Calu3 (cell line): ENCODE measurements around the gene SPSB2. TPM values are rescaled to one million over a fixed set of nuclear protein-coding genes. Genes with fewer than 3 reads are reported as not detected.
"Not testable (repeated sequence)": the region's sequence is repeated elsewhere in the genome, so short reads cannot be mapped to it uniquely, and the experiment has no call there.

Experiments
- BruUV-seq: library from RNA; stranded (reverse); fragments of 400-500 nt; replicated peaks from 2 replicates; lab custom pipeline; 2021; lab: Mats Ljungman, UMichigan
- CTCF ChIA-PET: fragments of 300-600 bp; sonication (Branson Sonifier 250); formaldehyde crosslinking; loops from one replicate; lab custom pipeline; 2022; ENCODE audit warnings: antibody characterized with exemption; lab: Charles Lee
- DNase-seq: peaks from one replicate; pipeline ENCODE4 v3.0.0; 2022
- H3K27ac Mint-ChIP-seq: one replicate; pipeline ENCODE4 v1.8.0; 2022; ENCODE audit warnings: mixed read lengths; ENCODE audit not compliant: unreplicated experiment
- H3K27me3 Mint-ChIP-seq: one replicate; pipeline ENCODE4 v1.8.0; 2022; ENCODE audit warnings: mixed read lengths; ENCODE audit not compliant: unreplicated experiment
- H3K36me3 Mint-ChIP-seq: one replicate; pipeline ENCODE4 v1.8.0; 2022; ENCODE audit warnings: mild to moderate bottlenecking, moderate library complexity, mixed read lengths; ENCODE audit not compliant: insufficient read depth, unreplicated experiment
- H3K4me1 Mint-ChIP-seq: one replicate; pipeline ENCODE4 v1.8.0; 2022; ENCODE audit warnings: mild to moderate bottlenecking, low read depth, mixed read lengths; ENCODE audit not compliant: unreplicated experiment
- H3K4me3 Mint-ChIP-seq: one replicate; pipeline ENCODE4 v1.8.0; 2022; ENCODE audit warnings: mild to moderate bottlenecking, low read depth, moderate library complexity, mixed read lengths; ENCODE audit not compliant: unreplicated experiment
- H3K9me3 Mint-ChIP-seq: one replicate; pipeline ENCODE4 v1.8.0; 2022; ENCODE audit warnings: low read depth, mixed read lengths; ENCODE audit not compliant: unreplicated experiment
- CTCF ChIP-seq: fragments of 200-600 bp; IDR thresholded peaks from one replicate; pipeline ENCODE4 v1.8.0; 2022; ENCODE audit warnings: antibody characterized with exemption; ENCODE audit not compliant: unreplicated experiment
- intact Hi-C: fragments of 100-400 bp; cut with micrococcal nuclease; formaldehyde crosslinking; loops from one replicate; pipeline ENCODE4 v1.10.0; 2022; ENCODE audit not compliant: unreplicated experiment
- total RNA-seq: library from RNA; stranded (reverse); gene quantifications from 2 replicates; pipeline ENCODE4 v1.2.3, GENCODE V29; 2022

Gene SPSB2
- total RNA-seq, 1 experiment from 2014 or later, result 18.0 TPM

DNA sequence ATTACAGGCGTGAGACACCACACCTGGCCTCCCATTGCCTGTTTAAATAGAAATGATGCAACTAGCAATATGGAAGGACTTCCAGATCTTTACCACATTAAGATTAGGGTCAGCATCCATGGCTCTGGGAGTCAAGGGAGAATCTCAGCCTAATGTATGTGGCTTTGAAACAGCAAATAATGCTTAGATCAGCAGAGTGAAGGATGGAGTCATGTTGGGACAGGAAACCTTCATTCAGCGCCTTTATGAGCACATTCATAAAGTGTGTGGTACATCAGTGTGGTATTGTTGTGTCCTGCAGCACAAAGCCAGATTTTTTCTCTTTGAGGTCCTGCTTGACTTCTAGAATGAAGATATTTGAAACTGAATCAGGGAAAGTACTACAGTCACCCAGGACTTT lies 15.3 kb upstream of the SPSB2 start:
- no peak overlapping the region for H3K4me3 Mint-ChIP-seq
- peaks cover 17% of the 10 kb centered on the region for H3K36me3 Mint-ChIP-seq
- DNase-seq, result no peak
- no peak for TF ChIP-seq CTCF
- intact Hi-C loops, result no loop called here
- CTCF ChIA-PET, result interaction anchor here (0.7 to 1.4 kb wide), 2 partner anchors 19 to 53 kb away, joined by 3 read pairs; no protein-coding TSS in a partner anchor
- H3K4me1 Mint-ChIP-seq, result peaks cover 32% of the 10 kb centered on the region
- no peak overlapping the region for H3K27ac Mint-ChIP-seq
- BruUV-seq, result no TSS peak
- H3K9me3 Mint-ChIP-seq, result no peaks in the 10 kb centered on the region
- H3K27me3 Mint-ChIP-seq, result no peaks in the 10 kb centered on the region

DNA sequence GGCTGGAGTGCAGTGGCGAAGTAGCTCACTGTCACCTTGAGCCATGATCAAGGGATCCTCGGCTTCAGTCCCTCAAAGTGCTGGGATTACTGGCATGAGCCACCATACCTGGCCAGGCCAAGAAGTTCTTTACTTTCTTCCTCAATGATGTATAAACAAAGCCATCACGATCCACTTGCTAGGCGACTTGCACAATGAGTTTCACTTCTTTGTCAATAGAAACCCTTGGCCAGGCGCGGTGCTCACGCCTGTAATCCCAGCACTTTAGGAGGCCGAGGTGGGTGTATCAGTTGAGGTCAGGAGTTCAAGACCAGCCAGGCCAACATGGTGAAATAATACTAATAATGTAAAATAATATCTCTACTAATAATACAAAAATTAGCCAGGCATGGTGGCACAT lies 14.4 kb upstream of the SPSB2 start:
- CTCF ChIA-PET, result interaction anchor here (1.2 to 1.4 kb wide), 2 partner anchors 18 to 38 kb away, joined by 3 to 4 read pairs; no protein-coding TSS in a partner anchor
- TF ChIP-seq CTCF, result no peak
- Mint-ChIP-seq H3K9me3 (no peaks in the 10 kb centered on the region), H3K27me3 (no peaks in the 10 kb centered on the region), H3K4me1 (peaks cover 32% of the 10 kb centered on the region), H3K27ac (no peak overlapping the region), H3K36me3 (peaks cover 17% of the 10 kb centered on the region), H3K4me3 (no peak overlapping the region)
- no TSS peak for BruUV-seq
- intact Hi-C loops, result no loop called here
- no peak for DNase-seq

GRCh38 chr12:6886206-6886999 lies 13.3 kb upstream of the SPSB2 start:
- H3K9me3 Mint-ChIP-seq, BruUV-seq, H3K4me3 Mint-ChIP-seq, intact Hi-C loops, H3K27me3 Mint-ChIP-seq, DNase-seq: not testable (repeated sequence)
- Mint-ChIP-seq H3K27ac (peak overlapping the region; percentile 87), H3K4me1 (peaks cover 26% of the 10 kb centered on the region), H3K36me3 (peaks cover 13% of the 10 kb centered on the region)
- CTCF ChIA-PET, result interaction anchor here (1.2 to 1.4 kb wide), 2 partner anchors 17 to 39 kb away, joined by 3 to 4 read pairs; no protein-coding TSS in a partner anchor

DNA sequence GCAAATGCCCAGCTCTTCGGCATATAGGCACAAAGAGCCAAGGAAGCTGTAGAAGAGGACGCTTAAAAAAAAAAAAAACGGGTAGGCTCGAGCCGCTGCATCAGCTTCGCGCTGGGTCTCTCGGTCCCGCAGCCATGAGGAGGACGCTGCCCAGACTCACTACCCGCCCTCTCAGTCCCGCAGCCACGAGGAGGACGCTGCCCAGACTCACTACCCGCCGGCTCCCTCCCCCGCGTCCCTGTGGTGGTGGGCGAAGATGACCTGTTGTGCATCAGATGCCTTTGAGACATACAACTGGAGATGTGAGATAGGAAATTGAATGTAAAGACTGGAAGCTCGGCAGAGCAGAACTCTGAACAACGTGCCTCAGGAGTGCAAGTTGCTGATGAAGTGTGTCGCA lies 11.4 kb upstream of the SPSB2 start:
- Mint-ChIP-seq H3K27me3 (no peaks in the 10 kb centered on the region), H3K36me3 (no peaks in the 10 kb centered on the region), H3K9me3 (no peaks in the 10 kb centered on the region), H3K27ac (no peak overlapping the region), H3K4me3 (no peak overlapping the region), H3K4me1 (peaks cover 23% of the 10 kb centered on the region)
- TF ChIP-seq CTCF, result no peak
- no peak for DNase-seq
- CTCF ChIA-PET, result no interaction called here
- intact Hi-C loops, result no loop called here
- no TSS peak for BruUV-seq

GRCh38 chr12:6883683-6884082 lies 10.6 kb upstream of the SPSB2 start:
- BruUV-seq, result no TSS peak
- no peak for DNase-seq
- intact Hi-C loops, result no loop called here
- no peak for TF ChIP-seq CTCF
- CTCF ChIA-PET, result no interaction called here
- H3K27me3 Mint-ChIP-seq, result no peaks in the 10 kb centered on the region
- no peaks in the 10 kb centered on the region for H3K36me3 Mint-ChIP-seq
- H3K9me3 Mint-ChIP-seq, result no peaks in the 10 kb centered on the region
- H3K4me1 Mint-ChIP-seq, result peaks cover 23% of the 10 kb centered on the region
- no peak overlapping the region for H3K27ac Mint-ChIP-seq
- no peak overlapping the region for H3K4me3 Mint-ChIP-seq
